IPS-20b (cell line): ENCODE data around the gene XIRP1.

Experiments used
- H3K27ac ChIP-seq: one replicate; pipeline ENCODE4 v1.5.1; 2013; ENCODE audit warnings: low read length
- H3K27me3 ChIP-seq: 2 replicates; pipeline ENCODE4 v1.6.1; 2013; ENCODE audit warnings: mild to moderate bottlenecking, low read length, inconsistent platforms; ENCODE audit not compliant: insufficient read depth
- H3K36me3 ChIP-seq: 2 replicates; pipeline ENCODE4 v1.6.1; 2013; ENCODE audit warnings: low read depth, mild to moderate bottlenecking, inconsistent platforms, low read length, moderate library complexity; ENCODE audit not compliant: insufficient read depth
- H3K4me1 ChIP-seq: 2 replicates; pipeline ENCODE4 v1.6.1; 2013; ENCODE audit warnings: mild to moderate bottlenecking, control low read depth, inconsistent platforms, low read length, moderate library complexity; ENCODE audit not compliant: insufficient read depth
- H3K4me3 ChIP-seq: 2 replicates; pipeline ENCODE4 v1.5.1; 2013; ENCODE audit warnings: mild to moderate bottlenecking, low read length, inconsistent platforms
- H3K9ac ChIP-seq: 2 replicates; pipeline ENCODE4 v1.6.1; 2013; ENCODE audit warnings: low read depth, mild to moderate bottlenecking, inconsistent platforms, low read length, moderate library complexity
- H3K9me3 ChIP-seq: 2 replicates; pipeline ENCODE4 v1.6.1; 2013; ENCODE audit warnings: mild to moderate bottlenecking, low read depth, low read length, inconsistent platforms; ENCODE audit not compliant: insufficient read depth

Gene XIRP1

GRCh38 chr3:39207361-39208186 lies 15.2 kb upstream of the XIRP1 start:
- Histone ChIP-seq H3K4me1 (peaks cover 23% of the 10 kb centered on the region), H3K9ac (peak overlapping the region; percentile 12; the same call in 1 of the 2 replicates), H3K9me3 (no peaks in the 10 kb centered on the region; the same call in 1 of the 2 replicates), H3K4me3 (no peak overlapping the region), H3K36me3 (no peaks in the 10 kb centered on the region), H3K27ac (peak overlapping the region; percentile 37), H3K27me3 (no peaks in the 10 kb centered on the region)

- Histone ChIP-seq H3K9ac (no peak overlapping the region), H3K4me1 (peaks cover 16% of the 10 kb centered on the region), H3K27me3 (no peaks in the 10 kb centered on the region), H3K9me3 (no peaks in the 10 kb centered on the region; the same call in 1 of the 2 replicates), H3K36me3 (no peaks in the 10 kb centered on the region), H3K27ac (no peak overlapping the region), H3K4me3 (no peak overlapping the region)
Observed at GRCh38 chr3:39205919-39206516, 13.6 kb upstream of the XIRP1 start.

- H3K27me3 ChIP-seq: no peaks in the 10 kb centered on the region
- H3K4me3 ChIP-seq: no peak overlapping the region
- H3K4me1 ChIP-seq: peaks cover 9% of the 10 kb centered on the region; the same call in 1 of the 2 replicates
- H3K9ac ChIP-seq: no peak overlapping the region
- no peaks in the 10 kb centered on the region; the same call in 1 of the 2 replicates for H3K9me3 ChIP-seq
- no peaks in the 10 kb centered on the region for H3K36me3 ChIP-seq
- no peak overlapping the region for H3K27ac ChIP-seq
Observed at GRCh38 chr3:39205131-39205530, 12.7 kb upstream of the XIRP1 start.

GRCh38 chr3:39203860-39204259 lies 11.5 kb upstream of the XIRP1 start:
- Histone ChIP-seq H3K9ac (no peak overlapping the region), H3K36me3 (no peaks in the 10 kb centered on the region), H3K4me3 (no peak overlapping the region), H3K4me1 (peaks cover 7% of the 10 kb centered on the region; the same call in 1 of the 2 replicates), H3K27me3 (no peaks in the 10 kb centered on the region), H3K27ac (no peak overlapping the region), H3K9me3 (no peaks in the 10 kb centered on the region)

GRCh38 chr3:39203402-39203801 lies 11.0 kb upstream of the XIRP1 start:
- no peaks in the 10 kb centered on the region for H3K36me3 ChIP-seq
- no peak overlapping the region for H3K9ac ChIP-seq
- no peak overlapping the region for H3K4me3 ChIP-seq
- H3K9me3 ChIP-seq: no peaks in the 10 kb centered on the region
- H3K27ac ChIP-seq: no peak overlapping the region
- no peaks in the 10 kb centered on the region for H3K27me3 ChIP-seq
- H3K4me1 ChIP-seq: peaks cover 6% of the 10 kb centered on the region; the same call in 1 of the 2 replicates

GRCh38 chr3:39202094-39202493 lies 9.7 kb upstream of the XIRP1 start:
- H3K27ac ChIP-seq: no peak overlapping the region
- no peaks in the 10 kb centered on the region for H3K9me3 ChIP-seq
- no peaks in the 10 kb centered on the region for H3K4me1 ChIP-seq
- H3K36me3 ChIP-seq: no peaks in the 10 kb centered on the region
- H3K4me3 ChIP-seq: no peak overlapping the region
- H3K27me3 ChIP-seq: no peaks in the 10 kb centered on the region
- H3K9ac ChIP-seq: no peak overlapping the region

- no peaks in the 10 kb centered on the region for H3K36me3 ChIP-seq
- H3K9ac ChIP-seq: no peak overlapping the region
- H3K4me3 ChIP-seq: no peak overlapping the region
- no peaks in the 10 kb centered on the region for H3K27me3 ChIP-seq
- no peaks in the 10 kb centered on the region for H3K4me1 ChIP-seq
- no peaks in the 10 kb centered on the region for H3K9me3 ChIP-seq
- no peak overlapping the region for H3K27ac ChIP-seq
Observed at GRCh38 chr3:39196671-39197356, 4.4 kb upstream of the XIRP1 start.

GRCh38 chr3:39196034-39196433 lies 3.6 kb upstream of the XIRP1 start:
- Histone ChIP-seq H3K9ac (no peak overlapping the region), H3K4me1 (no peaks in the 10 kb centered on the region), H3K27me3 (no peaks in the 10 kb centered on the region), H3K4me3 (no peak overlapping the region), H3K36me3 (no peaks in the 10 kb centered on the region), H3K27ac (no peak overlapping the region), H3K9me3 (no peaks in the 10 kb centered on the region)

GRCh38 chr3:39193391-39193790 lies 996 bp upstream of the XIRP1 start:
- Histone ChIP-seq H3K27ac (no peak overlapping the region), H3K9me3 (no peaks in the 10 kb centered on the region), H3K4me3 (no peak overlapping the region), H3K9ac (no peak overlapping the region), H3K4me1 (no peaks in the 10 kb centered on the region), H3K27me3 (no peaks in the 10 kb centered on the region), H3K36me3 (no peaks in the 10 kb centered on the region)

GRCh38 chr3:39191773-39192172 lies 622 bp downstream of the XIRP1 start:
- Histone ChIP-seq H3K4me3 (no peak overlapping the region), H3K9ac (no peak overlapping the region), H3K27me3 (no peaks in the 10 kb centered on the region), H3K9me3 (no peaks in the 10 kb centered on the region), H3K36me3 (no peaks in the 10 kb centered on the region), H3K27ac (no peak overlapping the region), H3K4me1 (no peaks in the 10 kb centered on the region)

GRCh38 chr3:39191111-39191510 lies 1.3 kb downstream of the XIRP1 start:
- Histone ChIP-seq H3K9ac (no peak overlapping the region), H3K27me3 (no peaks in the 10 kb centered on the region), H3K9me3 (no peaks in the 10 kb centered on the region), H3K27ac (no peak overlapping the region), H3K4me3 (no peak overlapping the region), H3K36me3 (no peaks in the 10 kb centered on the region), H3K4me1 (no peaks in the 10 kb centered on the region)
